Osteoblast (primary cell): ENCODE results near the gene SHANK3. TPM values are rescaled to one million over a fixed set of nuclear protein-coding genes. Genes with fewer than 3 reads are reported as not detected.

Experiments used
- DNase-seq: peaks from one replicate; pipeline ENCODE4 v3.0.0; 2011; ENCODE audit warnings: low spot score, mixed read lengths; ENCODE audit not compliant: insufficient read length; ENCODE audit errors: missing footprints
- H2AFZ ChIP-seq: 2 replicates; pipeline ENCODE4 v1.6.0; 2011; ENCODE audit warnings: mild to moderate bottlenecking, low read length
- H3K27ac ChIP-seq: 2 replicates; pipeline ENCODE4 v1.5.1; 2011; ENCODE audit warnings: mild to moderate bottlenecking, low read depth, low read length, moderate library complexity
- H3K27me3 ChIP-seq: 2 replicates; pipeline ENCODE4 v1.6.0; 2012; ENCODE audit warnings: mild to moderate bottlenecking, control low read depth, inconsistent platforms, low read length, moderate library complexity; ENCODE audit not compliant: insufficient read depth
- H3K36me3 ChIP-seq: 2 replicates; pipeline ENCODE4 v1.5.1; 2011; ENCODE audit warnings: mild to moderate bottlenecking, low read length, control low read depth, moderate library complexity; ENCODE audit not compliant: insufficient read depth
- H3K4me1 ChIP-seq: 2 replicates; pipeline ENCODE4 v1.5.1; 2011; ENCODE audit warnings: mild to moderate bottlenecking, low read length, control low read depth, moderate library complexity; ENCODE audit not compliant: insufficient read depth
- H3K4me2 ChIP-seq: 2 replicates; pipeline ENCODE4 v1.6.0; 2011; ENCODE audit warnings: mild to moderate bottlenecking, low read length; ENCODE audit not compliant: insufficient read depth
- H3K4me3 ChIP-seq: fragments of 200-600 bp; sonication (generic); 3 replicates; pipeline ENCODE4 v1.5.1; 2012; ENCODE audit warnings: mild to moderate bottlenecking, low read length, inconsistent platforms; ENCODE audit not compliant: insufficient read depth
- H3K79me2 ChIP-seq: 2 replicates; pipeline ENCODE4 v1.6.0; 2012; ENCODE audit warnings: mild to moderate bottlenecking, low read length, control low read depth, inconsistent platforms; ENCODE audit not compliant: insufficient read depth
- H3K9me3 ChIP-seq: 2 replicates; pipeline ENCODE4 v1.5.1; 2011; ENCODE audit warnings: low read depth, low read length, control low read depth
- H4K20me1 ChIP-seq: 2 replicates; pipeline ENCODE4 v1.6.0; 2012; ENCODE audit warnings: mild to moderate bottlenecking, low read length, control low read depth; ENCODE audit not compliant: insufficient read depth
- CTCF ChIP-seq: IDR thresholded peaks from 2 replicates; pipeline ENCODE4 v1.5.1; 2011; ENCODE audit warnings: mild to moderate bottlenecking, low read depth, low read length, moderate library complexity; ENCODE audit errors: extremely low read depth
- total RNA-seq: library from RNA; depleted of rRNA; stranded (reverse); fragments of >200 nt; gene quantifications from 2 replicates; pipeline ENCODE4 v1.2.3, GENCODE V29; 2012

SHANK3 gene
- total RNA-seq, 1 donor, result 0.36 TPM

- Histone ChIP-seq H3K4me3 (no peak overlapping the region), H3K27ac (no peak overlapping the region), H3K79me2 (no peaks in the 10 kb centered on the region), H3K36me3 (no peaks in the 10 kb centered on the region), H2AFZ (no peak overlapping the region), H4K20me1 (no peaks in the 10 kb centered on the region), H3K4me2 (no peak overlapping the region), H3K9me3 (no peaks in the 10 kb centered on the region), H3K4me1 (no peaks in the 10 kb centered on the region), H3K27me3 (peaks cover 3% of the 10 kb centered on the region)
- no peak for TF ChIP-seq CTCF
- peak; percentile 34 for DNase-seq
These were observed 15.8 kb downstream of the SHANK3 start for GRCh38 chr22:50688448-50688847.

GRCh38 chr22:50691521-50691920 lies 18.9 kb downstream of the SHANK3 start:
- no peak overlapping the region for H2AFZ ChIP-seq
- H3K4me1 ChIP-seq, result no peaks in the 10 kb centered on the region
- no peaks in the 10 kb centered on the region for H3K36me3 ChIP-seq
- no peak overlapping the region for H3K4me2 ChIP-seq
- peak; percentile 90 for DNase-seq
- H3K9me3 ChIP-seq, result no peaks in the 10 kb centered on the region
- H3K27me3 ChIP-seq, result peaks cover 3% of the 10 kb centered on the region
- TF ChIP-seq CTCF, result peak; percentile 67
- no peaks in the 10 kb centered on the region for H4K20me1 ChIP-seq
- H3K27ac ChIP-seq, result no peak overlapping the region
- H3K79me2 ChIP-seq, result no peaks in the 10 kb centered on the region
- H3K4me3 ChIP-seq, result no peak overlapping the region

DNA sequence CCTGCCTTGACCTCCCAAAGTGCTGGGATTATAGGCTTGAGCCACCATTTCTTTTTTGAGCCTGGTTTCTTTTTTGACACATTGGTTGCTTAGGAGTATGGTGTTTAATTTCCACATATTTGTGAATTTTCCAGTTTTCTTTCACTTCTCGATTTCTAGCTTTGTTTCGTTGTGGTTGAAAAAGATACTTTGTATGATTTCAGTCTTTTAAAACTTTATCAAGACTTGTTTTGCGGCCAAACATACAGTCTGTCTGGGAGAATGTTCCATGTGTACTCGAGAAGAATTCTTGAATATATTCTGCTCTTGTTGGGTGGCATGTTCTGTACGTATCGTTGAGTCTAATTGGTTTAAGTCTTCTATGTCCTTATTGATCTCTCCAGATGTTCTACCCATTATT lies 20.8 kb downstream of the SHANK3 start:
- Histone ChIP-seq H3K36me3 (no peaks in the 10 kb centered on the region), H3K4me2 (no peak overlapping the region), H3K4me3 (no peak overlapping the region), H3K4me1 (no peaks in the 10 kb centered on the region), H3K27ac (no peak overlapping the region), H2AFZ (no peak overlapping the region), H4K20me1 (no peaks in the 10 kb centered on the region), H3K79me2 (no peaks in the 10 kb centered on the region), H3K27me3 (peaks cover 3% of the 10 kb centered on the region), H3K9me3 (no peaks in the 10 kb centered on the region)
- TF ChIP-seq CTCF, result no peak
- DNase-seq, result peak; percentile 5

DNA sequence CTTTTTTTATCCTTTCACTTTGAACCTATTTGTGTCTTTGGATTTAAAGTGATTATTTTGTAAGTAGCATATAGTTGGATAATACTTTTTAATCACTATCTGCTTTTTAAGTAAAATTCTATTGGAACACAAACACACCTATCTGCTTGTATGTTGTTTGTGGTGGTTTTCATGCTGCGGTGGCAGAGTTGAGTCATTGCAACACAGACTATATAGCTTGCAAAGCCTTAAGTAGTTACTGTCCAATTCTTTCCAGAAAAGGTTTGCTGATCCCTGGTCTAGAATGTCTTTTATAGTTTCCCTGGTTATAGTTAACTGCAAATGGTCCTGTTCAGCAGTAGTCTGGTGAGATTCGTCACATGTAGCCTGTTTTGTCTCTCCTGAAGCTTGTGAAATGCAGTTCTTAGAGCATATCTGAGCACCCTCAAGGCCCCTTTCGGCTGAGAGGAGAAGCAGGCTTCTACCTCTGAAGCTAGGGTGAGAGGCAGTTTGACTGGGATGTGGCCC lies 21.5 kb downstream of the SHANK3 start:
- peak; percentile 78 for DNase-seq
- Histone ChIP-seq H2AFZ (no peak overlapping the region), H3K9me3 (no peaks in the 10 kb centered on the region), H3K4me1 (no peaks in the 10 kb centered on the region), H3K79me2 (no peaks in the 10 kb centered on the region), H4K20me1 (no peaks in the 10 kb centered on the region), H3K27ac (no peak overlapping the region), H3K27me3 (peaks cover 3% of the 10 kb centered on the region), H3K36me3 (no peaks in the 10 kb centered on the region), H3K4me3 (no peak overlapping the region), H3K4me2 (no peak overlapping the region)
- TF ChIP-seq CTCF, result no peak
